ENCODE data around the gene RNPEPL1. TPM values are rescaled to one million over a fixed set of nuclear protein-coding genes. Genes with fewer than 3 reads are reported as not detected.

RNPEPL1 gene
- total RNA-seq, 1 donor from 2014 or later: 22.7 TPM

DNA sequence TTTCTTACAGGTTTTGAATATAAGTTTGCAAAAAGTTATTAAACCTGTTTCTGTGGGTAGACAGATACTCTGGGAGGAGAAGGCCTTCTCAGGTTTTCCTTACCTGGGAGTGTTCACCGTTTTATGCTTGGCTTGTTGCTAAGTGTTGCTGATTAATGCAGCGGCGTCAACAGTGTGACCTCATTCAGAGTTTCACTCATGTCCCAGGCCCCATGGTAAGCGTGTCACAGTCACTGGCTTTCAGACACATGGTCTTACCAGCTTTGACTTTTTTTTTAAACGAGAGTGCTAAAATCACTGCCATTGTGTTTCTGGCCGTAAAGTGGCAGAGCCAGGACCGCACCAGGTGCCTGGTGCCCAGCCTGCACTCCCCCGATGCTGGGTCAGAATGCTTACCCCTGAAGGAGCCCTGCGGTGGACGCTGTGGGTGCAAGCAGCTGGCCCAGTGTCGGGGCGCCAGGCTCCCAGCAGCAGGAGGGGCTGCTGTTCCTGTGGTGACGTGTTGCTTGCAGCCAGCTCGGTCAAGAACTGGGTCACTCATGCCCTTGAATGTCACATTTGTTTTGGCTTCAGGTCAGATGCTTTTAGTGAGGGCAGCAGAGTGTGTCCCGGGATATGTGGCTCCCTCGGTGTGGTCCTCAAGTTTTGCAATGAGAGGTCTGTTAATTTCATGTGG lies 21.7 kb downstream of the RNPEPL1 start:
- FAIRE-seq: no peak

DNA sequence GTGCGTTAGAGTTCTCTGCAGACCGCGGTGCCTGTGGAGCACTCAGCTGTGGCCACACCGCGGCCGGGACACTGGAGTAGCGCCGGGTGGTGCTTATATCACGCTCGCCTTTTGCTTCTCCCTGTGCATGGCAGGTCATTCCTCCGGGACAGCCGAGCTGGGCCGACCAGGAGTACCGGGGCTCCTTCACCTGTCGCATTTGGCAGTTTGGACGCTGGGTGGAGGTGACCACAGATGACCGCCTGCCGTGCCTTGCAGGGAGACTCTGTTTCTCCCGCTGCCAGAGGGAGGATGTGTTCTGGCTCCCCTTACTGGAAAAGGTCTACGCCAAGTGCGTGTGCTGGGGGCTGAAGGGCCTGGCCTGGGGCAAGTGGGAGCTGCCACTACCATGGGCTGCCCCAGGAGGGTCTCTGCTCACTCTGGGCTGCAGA lies 22.4 kb downstream of the RNPEPL1 start:
- Mint-ChIP-seq H3K4me3 (ENCODE audit: unreplicated experiment) (no peak overlapping the region), H3K27me3 (ENCODE audit: low read depth, unreplicated experiment) (no peaks in the 10 kb centered on the region), H3K9me3 (ENCODE audit: unreplicated experiment) (no peaks in the 10 kb centered on the region), H3K36me3 (ENCODE audit: low read depth, unreplicated experiment) (peaks cover 2% of the 10 kb centered on the region), H3K4me1 (ENCODE audit: low read depth, unreplicated experiment) (peaks cover 17% of the 10 kb centered on the region), H3K27ac (ENCODE audit: unreplicated experiment) (no peak overlapping the region)
- Histone ChIP-seq H3K4me1 (ENCODE audit: insufficient read depth, low read length) (peaks cover 21% of the 10 kb centered on the region), H3K27me3 (ENCODE audit: insufficient read depth, low read length) (no peaks in the 10 kb centered on the region), H3K36me3 (ENCODE audit: insufficient read depth, low read length) (peaks cover 4% of the 10 kb centered on the region), H3K9me3 (ENCODE audit: insufficient read depth, low read depth, low read length) (no peaks in the 10 kb centered on the region), H3K79me2 (ENCODE audit: insufficient read depth, low read length) (peaks cover 67% of the 10 kb centered on the region), H4K20me1 (ENCODE audit: insufficient read depth, low read length) (peaks cover 85% of the 10 kb centered on the region), H3K4me2 (ENCODE audit: low read length) (peak overlapping the region; percentile 42), H3K9ac (ENCODE audit: low read length) (no peak overlapping the region), H3K27ac (ENCODE audit: low read depth, low read length) (no peak overlapping the region), H3K4me3 (ENCODE audit: insufficient read depth, low read depth, low read length) (no peak overlapping the region), H2AFZ (ENCODE audit: low read depth, low read length) (no peak overlapping the region)
- no peak for TF ChIP-seq EZH2 (IDR thresholded peaks at IDR 0.05; ENCODE audit: insufficient read depth, low read length)
- TF ChIP-seq, protein P1, sequence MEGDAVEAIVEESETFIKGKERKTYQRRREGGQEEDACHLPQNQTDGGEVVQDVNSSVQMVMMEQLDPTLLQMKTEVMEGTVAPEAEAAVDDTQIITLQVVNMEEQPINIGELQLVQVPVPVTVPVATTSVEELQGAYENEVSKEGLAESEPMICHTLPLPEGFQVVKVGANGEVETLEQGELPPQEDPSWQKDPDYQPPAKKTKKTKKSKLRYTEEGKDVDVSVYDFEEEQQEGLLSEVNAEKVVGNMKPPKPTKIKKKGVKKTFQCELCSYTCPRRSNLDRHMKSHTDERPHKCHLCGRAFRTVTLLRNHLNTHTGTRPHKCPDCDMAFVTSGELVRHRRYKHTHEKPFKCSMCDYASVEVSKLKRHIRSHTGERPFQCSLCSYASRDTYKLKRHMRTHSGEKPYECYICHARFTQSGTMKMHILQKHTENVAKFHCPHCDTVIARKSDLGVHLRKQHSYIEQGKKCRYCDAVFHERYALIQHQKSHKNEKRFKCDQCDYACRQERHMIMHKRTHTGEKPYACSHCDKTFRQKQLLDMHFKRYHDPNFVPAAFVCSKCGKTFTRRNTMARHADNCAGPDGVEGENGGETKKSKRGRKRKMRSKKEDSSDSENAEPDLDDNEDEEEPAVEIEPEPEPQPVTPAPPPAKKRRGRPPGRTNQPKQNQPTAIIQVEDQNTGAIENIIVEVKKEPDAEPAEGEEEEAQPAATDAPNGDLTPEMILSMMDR (IDR thresholded peaks at IDR 0.05; ENCODE audit: insufficient read depth, low read depth, low read length): no peak
- FAIRE-seq (no peak), DNase-seq (ENCODE audit: low read depth) (no peak)

More for the DNA sequence above, 21.7 kb downstream of the RNPEPL1 start:
- Histone ChIP-seq H3K36me3 (ENCODE audit: insufficient read depth, low read length) (peaks cover 4% of the 10 kb centered on the region), H3K4me1 (ENCODE audit: insufficient read depth, low read length) (peaks cover 28% of the 10 kb centered on the region), H3K27ac (ENCODE audit: low read depth, low read length) (no peak overlapping the region), H3K79me2 (ENCODE audit: insufficient read depth, low read length) (peaks cover 74% of the 10 kb centered on the region), H3K27me3 (ENCODE audit: insufficient read depth, low read length) (no peaks in the 10 kb centered on the region), H3K9ac (ENCODE audit: low read length) (no peak overlapping the region), H2AFZ (ENCODE audit: low read depth, low read length) (no peak overlapping the region), H4K20me1 (ENCODE audit: insufficient read depth, low read length) (peaks cover 84% of the 10 kb centered on the region), H3K4me3 (ENCODE audit: insufficient read depth, low read depth, low read length) (no peak overlapping the region), H3K9me3 (ENCODE audit: insufficient read depth, low read depth, low read length) (no peaks in the 10 kb centered on the region), H3K4me2 (ENCODE audit: low read length) (no peak overlapping the region)
- H3K36me3 Mint-ChIP-seq (ENCODE audit: low read depth, unreplicated experiment): no peaks in the 10 kb centered on the region
- DNase-seq (ENCODE audit: low read depth): no peak
- no peak overlapping the region for H3K4me3 Mint-ChIP-seq (ENCODE audit: unreplicated experiment)
- H3K9me3 Mint-ChIP-seq (ENCODE audit: unreplicated experiment): no peaks in the 10 kb centered on the region
- no peaks in the 10 kb centered on the region for H3K27me3 Mint-ChIP-seq (ENCODE audit: low read depth, unreplicated experiment)
- TF ChIP-seq EZH2 (IDR thresholded peaks at IDR 0.05; ENCODE audit: insufficient read depth, low read length): no peak
- TF ChIP-seq, protein P1 (IDR thresholded peaks at IDR 0.05; ENCODE audit: insufficient read depth, low read depth, low read length): no peak
- H3K4me1 Mint-ChIP-seq (ENCODE audit: low read depth, unreplicated experiment): peaks cover 21% of the 10 kb centered on the region
- no peak overlapping the region for H3K27ac Mint-ChIP-seq (ENCODE audit: unreplicated experiment)

DNA sequence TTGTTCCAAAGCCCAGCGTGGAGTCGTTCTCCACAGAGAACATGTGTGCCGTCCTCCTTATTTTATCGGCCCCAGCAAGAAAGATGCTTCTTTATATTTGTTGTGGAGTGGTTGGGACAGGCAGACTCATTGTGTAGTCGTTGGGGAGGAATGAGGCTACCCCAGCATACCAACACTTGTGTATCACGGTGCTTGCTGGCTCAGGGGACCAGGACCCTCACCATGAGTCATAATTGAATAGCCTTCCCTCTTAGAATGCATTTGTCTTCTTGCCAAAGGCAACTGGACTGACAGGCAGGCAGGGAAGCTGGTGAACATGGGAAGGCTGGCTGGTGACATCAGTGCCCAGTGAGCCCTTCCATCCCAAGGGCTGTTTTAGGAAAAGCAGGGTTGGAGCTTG lies 22.9 kb downstream of the RNPEPL1 start:
- H3K27me3 Mint-ChIP-seq (ENCODE audit: low read depth, unreplicated experiment): no peaks in the 10 kb centered on the region
- no peaks in the 10 kb centered on the region for H3K9me3 Mint-ChIP-seq (ENCODE audit: unreplicated experiment)
- FAIRE-seq: peak; percentile 20
- Histone ChIP-seq H3K4me2 (ENCODE audit: low read length) (peak overlapping the region; percentile 42), H4K20me1 (ENCODE audit: insufficient read depth, low read length) (peaks cover 88% of the 10 kb centered on the region), H3K4me1 (ENCODE audit: insufficient read depth, low read length) (peaks cover 20% of the 10 kb centered on the region), H3K27ac (ENCODE audit: low read depth, low read length) (no peak overlapping the region), H3K27me3 (ENCODE audit: insufficient read depth, low read length) (no peaks in the 10 kb centered on the region), H3K9ac (ENCODE audit: low read length) (no peak overlapping the region), H3K4me3 (ENCODE audit: insufficient read depth, low read depth, low read length) (no peak overlapping the region), H3K79me2 (ENCODE audit: insufficient read depth, low read length) (peaks cover 62% of the 10 kb centered on the region), H2AFZ (ENCODE audit: low read depth, low read length) (no peak overlapping the region), H3K9me3 (ENCODE audit: insufficient read depth, low read depth, low read length) (no peaks in the 10 kb centered on the region), H3K36me3 (ENCODE audit: insufficient read depth, low read length) (peaks cover 4% of the 10 kb centered on the region)
- no peak for TF ChIP-seq EZH2 (IDR thresholded peaks at IDR 0.05; ENCODE audit: insufficient read depth, low read length)
- TF ChIP-seq, protein P1 (IDR thresholded peaks at IDR 0.05; ENCODE audit: insufficient read depth, low read depth, low read length): no peak
- peak; percentile 41 for DNase-seq (ENCODE audit: low read depth)
- H3K36me3 Mint-ChIP-seq (ENCODE audit: low read depth, unreplicated experiment): peaks cover 4% of the 10 kb centered on the region
- H3K4me1 Mint-ChIP-seq (ENCODE audit: low read depth, unreplicated experiment): peaks cover 17% of the 10 kb centered on the region
- H3K4me3 Mint-ChIP-seq (ENCODE audit: unreplicated experiment): no peak overlapping the region
- H3K27ac Mint-ChIP-seq (ENCODE audit: unreplicated experiment): no peak overlapping the region
